HEK293 (cell line): ENCODE measurements around the gene MYO1B.

Source experiments
- MYNN ChIP-seq: fragments of 450-650 bp; formaldehyde crosslinking; IDR thresholded peaks from 2 replicates; pipeline ENCODE4 v1.5.1; 2016; ENCODE audit warnings: missing biosample characterization, missing genetic modification characterization, borderline replicate concordance
- SCRT2 ChIP-seq: fragments of 450-650 bp; formaldehyde crosslinking; IDR thresholded peaks from 2 replicates; pipeline ENCODE4 v1.5.1; 2016; ENCODE audit warnings: missing biosample characterization, missing genetic modification characterization
- SP2 ChIP-seq: fragments of 450-650 bp; formaldehyde crosslinking; IDR thresholded peaks from 2 replicates; pipeline ENCODE4 v1.5.1; 2016; ENCODE audit warnings: missing biosample characterization, missing genetic modification characterization
- ZIC2 ChIP-seq: fragments of 450-650 bp; formaldehyde crosslinking; IDR thresholded peaks from 2 replicates; pipeline ENCODE4 v1.5.1; 2016; ENCODE audit warnings: missing biosample characterization, missing genetic modification characterization
- ZNF350 ChIP-seq: fragments of 450-650 bp; formaldehyde crosslinking; IDR thresholded peaks from 2 replicates; pipeline ENCODE4 v1.5.0; 2017; ENCODE audit warnings: missing biosample characterization, mild to moderate bottlenecking, missing genetic modification characterization
- ZNF362 ChIP-seq: fragments of 450-650 bp; formaldehyde crosslinking; IDR thresholded peaks from 2 replicates; pipeline ENCODE4 v1.5.1; 2016; ENCODE audit warnings: missing biosample characterization, missing genetic modification characterization
- ZNF513 ChIP-seq: fragments of 450-650 bp; IDR thresholded peaks from 2 replicates; pipeline ENCODE4 v1.5.1; 2018; ENCODE audit warnings: missing biosample characterization, missing genetic modification characterization
- ZNF776 ChIP-seq: fragments of 450-650 bp; formaldehyde crosslinking; IDR thresholded peaks from 2 replicates; pipeline ENCODE4 v1.5.0; 2017; ENCODE audit warnings: missing biosample characterization, missing genetic modification characterization, borderline replicate concordance
- TF ChIP-seq, protein P1 (sequence below): fragments of 450-650 bp; formaldehyde crosslinking; IDR thresholded peaks from 2 replicates; pipeline ENCODE4 v1.5.1; 2016; ENCODE audit warnings: missing biosample characterization, missing genetic modification characterization
- TF ChIP-seq, protein P2 (sequence below): fragments of 450-650 bp; formaldehyde crosslinking; IDR thresholded peaks from 2 replicates; pipeline ENCODE4 v1.5.1; 2016; ENCODE audit warnings: missing biosample characterization, missing genetic modification characterization, low read depth

DNA sequence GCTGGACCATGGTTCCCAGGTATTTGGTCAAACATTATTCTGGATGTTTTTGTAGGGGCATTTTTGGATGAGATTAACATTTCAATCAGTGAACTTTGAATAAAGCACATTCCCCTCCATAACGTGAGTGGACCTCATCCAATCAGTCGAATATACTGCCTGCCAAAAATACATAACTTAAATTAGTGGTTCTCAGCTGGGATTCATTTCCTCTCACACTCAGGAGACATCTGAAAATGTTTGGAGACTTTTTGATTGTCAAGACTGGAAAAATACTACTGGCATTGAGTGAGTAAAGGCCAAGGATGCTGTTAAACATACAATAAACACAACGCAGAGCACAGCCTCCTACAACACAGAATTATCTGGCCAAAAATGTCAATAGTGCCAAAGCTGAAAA is 198.2 kb downstream of the MYO1B start:
- TF ChIP-seq, protein P1, sequence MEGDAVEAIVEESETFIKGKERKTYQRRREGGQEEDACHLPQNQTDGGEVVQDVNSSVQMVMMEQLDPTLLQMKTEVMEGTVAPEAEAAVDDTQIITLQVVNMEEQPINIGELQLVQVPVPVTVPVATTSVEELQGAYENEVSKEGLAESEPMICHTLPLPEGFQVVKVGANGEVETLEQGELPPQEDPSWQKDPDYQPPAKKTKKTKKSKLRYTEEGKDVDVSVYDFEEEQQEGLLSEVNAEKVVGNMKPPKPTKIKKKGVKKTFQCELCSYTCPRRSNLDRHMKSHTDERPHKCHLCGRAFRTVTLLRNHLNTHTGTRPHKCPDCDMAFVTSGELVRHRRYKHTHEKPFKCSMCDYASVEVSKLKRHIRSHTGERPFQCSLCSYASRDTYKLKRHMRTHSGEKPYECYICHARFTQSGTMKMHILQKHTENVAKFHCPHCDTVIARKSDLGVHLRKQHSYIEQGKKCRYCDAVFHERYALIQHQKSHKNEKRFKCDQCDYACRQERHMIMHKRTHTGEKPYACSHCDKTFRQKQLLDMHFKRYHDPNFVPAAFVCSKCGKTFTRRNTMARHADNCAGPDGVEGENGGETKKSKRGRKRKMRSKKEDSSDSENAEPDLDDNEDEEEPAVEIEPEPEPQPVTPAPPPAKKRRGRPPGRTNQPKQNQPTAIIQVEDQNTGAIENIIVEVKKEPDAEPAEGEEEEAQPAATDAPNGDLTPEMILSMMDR (tag by site-specific recombination): no peak
- TF ChIP-seq, protein P2, sequence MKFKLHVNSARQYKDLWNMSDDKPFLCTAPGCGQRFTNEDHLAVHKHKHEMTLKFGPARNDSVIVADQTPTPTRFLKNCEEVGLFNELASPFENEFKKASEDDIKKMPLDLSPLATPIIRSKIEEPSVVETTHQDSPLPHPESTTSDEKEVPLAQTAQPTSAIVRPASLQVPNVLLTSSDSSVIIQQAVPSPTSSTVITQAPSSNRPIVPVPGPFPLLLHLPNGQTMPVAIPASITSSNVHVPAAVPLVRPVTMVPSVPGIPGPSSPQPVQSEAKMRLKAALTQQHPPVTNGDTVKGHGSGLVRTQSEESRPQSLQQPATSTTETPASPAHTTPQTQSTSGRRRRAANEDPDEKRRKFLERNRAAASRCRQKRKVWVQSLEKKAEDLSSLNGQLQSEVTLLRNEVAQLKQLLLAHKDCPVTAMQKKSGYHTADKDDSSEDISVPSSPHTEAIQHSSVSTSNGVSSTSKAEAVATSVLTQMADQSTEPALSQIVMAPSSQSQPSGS (tag by site-specific recombination): no peak
- TF ChIP-seq SCRT2 (tag by site-specific recombination) (no peak), ZNF776 (no peak), ZNF513 (tag by site-specific recombination) (no peak), ZIC2 (tag by site-specific recombination) (no peak), MYNN (tag by site-specific recombination) (no peak), ZNF362 (tag by site-specific recombination) (no peak), SP2 (tag by site-specific recombination) (no peak), ZNF350 (tag by site-specific recombination) (no peak)
